OCI-LY3 (cell line): ENCODE measurements around the gene TESK2.

Source experiments
- EZH2phosphoT487 ChIP-seq: fragments of 200-600 bp; shearing (Covaris generic); IDR thresholded peaks from 2 replicates; pipeline ENCODE4 v1.6.1; 2018; ENCODE audit warnings: antibody characterized with exemption, mixed run types, low read depth
- TF ChIP-seq, protein P1 (sequence below): fragments of 200-600, 300-600 bp; sonication (generic); IDR thresholded peaks from 2 replicates; pipeline ENCODE4 v1.5.1; 2014; ENCODE audit warnings: antibody characterized with exemption, low read length, low read depth

- TF ChIP-seq, protein P1, sequence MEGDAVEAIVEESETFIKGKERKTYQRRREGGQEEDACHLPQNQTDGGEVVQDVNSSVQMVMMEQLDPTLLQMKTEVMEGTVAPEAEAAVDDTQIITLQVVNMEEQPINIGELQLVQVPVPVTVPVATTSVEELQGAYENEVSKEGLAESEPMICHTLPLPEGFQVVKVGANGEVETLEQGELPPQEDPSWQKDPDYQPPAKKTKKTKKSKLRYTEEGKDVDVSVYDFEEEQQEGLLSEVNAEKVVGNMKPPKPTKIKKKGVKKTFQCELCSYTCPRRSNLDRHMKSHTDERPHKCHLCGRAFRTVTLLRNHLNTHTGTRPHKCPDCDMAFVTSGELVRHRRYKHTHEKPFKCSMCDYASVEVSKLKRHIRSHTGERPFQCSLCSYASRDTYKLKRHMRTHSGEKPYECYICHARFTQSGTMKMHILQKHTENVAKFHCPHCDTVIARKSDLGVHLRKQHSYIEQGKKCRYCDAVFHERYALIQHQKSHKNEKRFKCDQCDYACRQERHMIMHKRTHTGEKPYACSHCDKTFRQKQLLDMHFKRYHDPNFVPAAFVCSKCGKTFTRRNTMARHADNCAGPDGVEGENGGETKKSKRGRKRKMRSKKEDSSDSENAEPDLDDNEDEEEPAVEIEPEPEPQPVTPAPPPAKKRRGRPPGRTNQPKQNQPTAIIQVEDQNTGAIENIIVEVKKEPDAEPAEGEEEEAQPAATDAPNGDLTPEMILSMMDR = no peak
- no peak for TF ChIP-seq EZH2phosphoT487
Observed at GRCh38 chr1:45353685-45354084, 137.3 kb downstream of the TESK2 start.
